HepG2 (cell line): ENCODE results near the gene MSANTD1. TPM values are rescaled to one million over a fixed set of nuclear protein-coding genes. Genes with fewer than 3 reads are reported as not detected.
A peak's percentile ranks its signal among the peaks of the same experiment; 100 is the strongest.

ENCODE experiments used
- ARID2 ChIP-seq: sonication (generic); formaldehyde crosslinking; IDR thresholded peaks from 2 replicates; pipeline ENCODE4 v1.8.1; 2022; ENCODE audit warnings: mild to moderate bottlenecking, missing genetic modification reagents, borderline replicate concordance
- BRCA1 ChIP-seq: sonication (generic); formaldehyde crosslinking; IDR thresholded peaks from 2 replicates; pipeline ENCODE4 v1.4.0; 2020; ENCODE audit warnings: missing genetic modification reagents
- CCDC6 ChIP-seq: sonication (generic); formaldehyde crosslinking; IDR thresholded peaks from 2 replicates; pipeline ENCODE4 v1.8.1; 2022; ENCODE audit warnings: mild to moderate bottlenecking, missing genetic modification reagents, moderate library complexity
- FOXK1 ChIP-seq: sonication (generic); formaldehyde crosslinking; IDR thresholded peaks from 2 replicates; pipeline ENCODE4 v1.4.0; 2020; ENCODE audit warnings: low read depth, missing genetic modification reagents, borderline replicate concordance
- KDM4B ChIP-seq: sonication (generic); formaldehyde crosslinking; IDR thresholded peaks from 2 replicates; pipeline ENCODE4 v1.4.0; 2020; ENCODE audit warnings: missing genetic modification reagents
- KDM5A ChIP-seq: fragments of 200-600 bp; sonication (generic); IDR thresholded peaks from 2 replicates; pipeline ENCODE4 v1.7.0; 2018; ENCODE audit warnings: antibody characterized with exemption, mild to moderate bottlenecking, low read length, borderline replicate concordance
- RBFOX2 ChIP-seq: fragments of 200-400 bp; formaldehyde crosslinking; IDR thresholded peaks from 2 replicates; pipeline ENCODE4 v1.6.1; 2017; ENCODE audit warnings: low read depth, mild to moderate bottlenecking, low read length
- SIX4 ChIP-seq: sonication (generic); formaldehyde crosslinking; IDR thresholded peaks from 2 replicates; pipeline ENCODE4 v1.4.0; 2020; ENCODE audit warnings: missing genetic modification reagents
- SKIL ChIP-seq: sonication (generic); formaldehyde crosslinking; IDR thresholded peaks from 2 replicates; pipeline ENCODE4 v1.8.0; 2022; ENCODE audit warnings: missing genetic modification reagents, mild to moderate bottlenecking, moderate library complexity, borderline replicate concordance
- UBTF ChIP-seq: sonication (generic); formaldehyde crosslinking; IDR thresholded peaks from 2 replicates; pipeline ENCODE4 v1.4.0; 2020; ENCODE audit warnings: mild to moderate bottlenecking, missing genetic modification reagents
- ZNF207 ChIP-seq: fragments of 450-650 bp; IDR thresholded peaks from 2 replicates; pipeline ENCODE4 v1.6.1; 2016; ENCODE audit warnings: antibody characterized with exemption, borderline replicate concordance
- ZNF501 ChIP-seq: sonication (generic); formaldehyde crosslinking; IDR thresholded peaks from 2 replicates; pipeline ENCODE4 v1.5.1; 2020; ENCODE audit warnings: mild to moderate bottlenecking, moderate library complexity, missing genetic modification reagents
- ZNF547 ChIP-seq: sonication (generic); formaldehyde crosslinking; IDR thresholded peaks from 2 replicates; pipeline ENCODE4 v1.5.1; 2020; ENCODE audit warnings: mild to moderate bottlenecking, missing genetic modification reagents
- ZNF724P ChIP-seq: sonication (generic); formaldehyde crosslinking; IDR thresholded peaks from 2 replicates; pipeline ENCODE4 v1.8.0; 2022; ENCODE audit warnings: missing genetic modification reagents, borderline replicate concordance
- polyA plus RNA-seq, 8 experiments: library from polyadenylated mRNA; depleted of rRNA in 3 of 8; stranded (reverse) in 7 of 8; unstranded in 1 of 8; fragments of >200 nt; fragmentation: Illumina TruSeq in 4 of 8; extraction: Trizol in 4 of 8; gene quantifications; 2 replicates each; pipeline versions ENCODE4 v1.2.1 to v1.2.3, GENCODE V29; 2011 to 2016; ENCODE audit warnings: low read depth in 4 of 8, missing spikeins in 1 of 8, mixed read lengths in 1 of 8; ENCODE audit not compliant: insufficient read depth in 1 of 8
- total RNA-seq, 5 experiments: library from RNA; depleted of rRNA; stranded (reverse); fragments of >200 nt; fragmentation: Illumina TruSeq; extraction: Trizol; gene quantifications; 2 replicates each; pipeline ENCODE4 v1.2.3, GENCODE V29; 2016; ENCODE audit warnings: low read depth in 1 of 5
- TF ChIP-seq, protein P1 (sequence below): sonication (generic); formaldehyde crosslinking; IDR thresholded peaks from 2 replicates; pipeline ENCODE4 v1.4.0; 2020; ENCODE audit warnings: missing genetic modification reagents
- TF ChIP-seq, protein P2 (sequence below): IDR thresholded peaks from 2 replicates; pipeline ENCODE4 v1.6.1; 2016
- TF ChIP-seq, protein P3 (sequence below): IDR thresholded peaks from 2 replicates; pipeline ENCODE4 v1.6.1; 2018; ENCODE audit warnings: missing genetic modification reagents, mild to moderate bottlenecking, missing compliant biosample characterization
- TF ChIP-seq, protein P4 (sequence below): sonication (generic); formaldehyde crosslinking; IDR thresholded peaks from 2 replicates; pipeline ENCODE4 v1.4.0; 2020; ENCODE audit warnings: missing genetic modification reagents

Gene MSANTD1
- total and polyA plus RNA-seq, 2 of the 13 experiments (the other 11 are each of a cell fraction or from before 2014, with no cell fraction given): 0.22 to 0.40 TPM

- TF ChIP-seq UBTF (CRISPR knock-in tag) (peak; percentile 78), BRCA1 (no peak), CCDC6 (CRISPR knock-in tag) (peak; percentile 13; the same call in 1 of the 2 replicates), KDM5A (no peak), ZNF207 (no peak), SKIL (CRISPR knock-in tag) (peak; percentile 53; the same call in 1 of the 2 replicates), FOXK1 (CRISPR knock-in tag) (no peak), ZNF547 (CRISPR knock-in tag) (peak; percentile 52), KDM4B (CRISPR knock-in tag) (0 out of 2 replicates have a peak, but pooled peaks have one; percentile 9), SIX4 (no peak), RBFOX2 (peak; percentile 66), ZNF501 (CRISPR knock-in tag) (peak; percentile 11; the same call in 1 of the 2 replicates), ARID2 (CRISPR knock-in tag) (0 out of 2 replicates have a peak, but pooled peaks have one; percentile 38), ZNF724P (CRISPR knock-in tag) (peak; percentile 54; the same call in 1 of the 2 replicates)
- TF ChIP-seq, protein P1, sequence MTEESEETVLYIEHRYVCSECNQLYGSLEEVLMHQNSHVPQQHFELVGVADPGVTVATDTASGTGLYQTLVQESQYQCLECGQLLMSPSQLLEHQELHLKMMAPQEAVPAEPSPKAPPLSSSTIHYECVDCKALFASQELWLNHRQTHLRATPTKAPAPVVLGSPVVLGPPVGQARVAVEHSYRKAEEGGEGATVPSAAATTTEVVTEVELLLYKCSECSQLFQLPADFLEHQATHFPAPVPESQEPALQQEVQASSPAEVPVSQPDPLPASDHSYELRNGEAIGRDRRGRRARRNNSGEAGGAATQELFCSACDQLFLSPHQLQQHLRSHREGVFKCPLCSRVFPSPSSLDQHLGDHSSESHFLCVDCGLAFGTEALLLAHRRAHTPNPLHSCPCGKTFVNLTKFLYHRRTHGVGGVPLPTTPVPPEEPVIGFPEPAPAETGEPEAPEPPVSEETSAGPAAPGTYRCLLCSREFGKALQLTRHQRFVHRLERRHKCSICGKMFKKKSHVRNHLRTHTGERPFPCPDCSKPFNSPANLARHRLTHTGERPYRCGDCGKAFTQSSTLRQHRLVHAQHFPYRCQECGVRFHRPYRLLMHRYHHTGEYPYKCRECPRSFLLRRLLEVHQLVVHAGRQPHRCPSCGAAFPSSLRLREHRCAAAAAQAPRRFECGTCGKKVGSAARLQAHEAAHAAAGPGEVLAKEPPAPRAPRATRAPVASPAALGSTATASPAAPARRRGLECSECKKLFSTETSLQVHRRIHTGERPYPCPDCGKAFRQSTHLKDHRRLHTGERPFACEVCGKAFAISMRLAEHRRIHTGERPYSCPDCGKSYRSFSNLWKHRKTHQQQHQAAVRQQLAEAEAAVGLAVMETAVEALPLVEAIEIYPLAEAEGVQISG (CRISPR knock-in tag): peak; percentile 72
- TF ChIP-seq, protein P2, sequence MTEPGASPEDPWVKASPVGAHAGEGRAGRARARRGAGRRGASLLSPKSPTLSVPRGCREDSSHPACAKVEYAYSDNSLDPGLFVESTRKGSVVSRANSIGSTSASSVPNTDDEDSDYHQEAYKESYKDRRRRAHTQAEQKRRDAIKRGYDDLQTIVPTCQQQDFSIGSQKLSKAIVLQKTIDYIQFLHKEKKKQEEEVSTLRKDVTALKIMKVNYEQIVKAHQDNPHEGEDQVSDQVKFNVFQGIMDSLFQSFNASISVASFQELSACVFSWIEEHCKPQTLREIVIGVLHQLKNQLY (CRISPR knock-in tag): 0 out of 2 replicates have a peak, but pooled peaks have one; percentile 25
- TF ChIP-seq, protein P3, sequence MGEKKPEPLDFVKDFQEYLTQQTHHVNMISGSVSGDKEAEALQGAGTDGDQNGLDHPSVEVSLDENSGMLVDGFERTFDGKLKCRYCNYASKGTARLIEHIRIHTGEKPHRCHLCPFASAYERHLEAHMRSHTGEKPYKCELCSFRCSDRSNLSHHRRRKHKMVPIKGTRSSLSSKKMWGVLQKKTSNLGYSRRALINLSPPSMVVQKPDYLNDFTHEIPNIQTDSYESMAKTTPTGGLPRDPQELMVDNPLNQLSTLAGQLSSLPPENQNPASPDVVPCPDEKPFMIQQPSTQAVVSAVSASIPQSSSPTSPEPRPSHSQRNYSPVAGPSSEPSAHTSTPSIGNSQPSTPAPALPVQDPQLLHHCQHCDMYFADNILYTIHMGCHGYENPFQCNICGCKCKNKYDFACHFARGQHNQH (CRISPR knock-in tag): peak; percentile 73; the same call in 1 of the 2 replicates
- TF ChIP-seq, protein P4, sequence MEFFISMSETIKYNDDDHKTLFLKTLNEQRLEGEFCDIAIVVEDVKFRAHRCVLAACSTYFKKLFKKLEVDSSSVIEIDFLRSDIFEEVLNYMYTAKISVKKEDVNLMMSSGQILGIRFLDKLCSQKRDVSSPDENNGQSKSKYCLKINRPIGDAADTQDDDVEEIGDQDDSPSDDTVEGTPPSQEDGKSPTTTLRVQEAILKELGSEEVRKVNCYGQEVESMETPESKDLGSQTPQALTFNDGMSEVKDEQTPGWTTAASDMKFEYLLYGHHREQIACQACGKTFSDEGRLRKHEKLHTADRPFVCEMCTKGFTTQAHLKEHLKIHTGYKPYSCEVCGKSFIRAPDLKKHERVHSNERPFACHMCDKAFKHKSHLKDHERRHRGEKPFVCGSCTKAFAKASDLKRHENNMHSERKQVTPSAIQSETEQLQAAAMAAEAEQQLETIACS (CRISPR knock-in tag): 0 out of 2 replicates have a peak, but pooled peaks have one; percentile 40
These were observed 36.8 kb downstream of the MSANTD1 start (continued) for GRCh38 chr4:3285558-3286334.
